ENCODE measurements around the gene SURF4.

DNA sequence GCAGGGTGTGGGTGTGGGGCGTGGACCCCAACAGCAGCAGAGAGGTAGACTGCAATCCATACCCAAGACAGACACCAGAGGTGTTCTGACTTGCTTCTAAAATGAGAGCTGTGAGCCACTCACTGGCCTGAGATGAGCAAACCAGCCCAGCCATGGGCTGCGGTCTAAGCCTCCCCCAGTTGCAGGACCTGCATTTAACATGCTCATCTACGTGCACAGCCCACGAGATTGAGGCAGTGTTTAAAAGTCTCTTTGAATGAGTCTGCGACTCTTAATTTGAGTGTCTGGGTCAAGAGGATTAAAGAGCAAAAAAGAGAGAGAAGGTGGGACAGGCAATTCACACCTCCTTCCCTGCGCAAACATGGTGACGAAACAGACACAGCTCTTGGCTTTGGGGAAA is 5.9 kb downstream of the SURF4 start:
- TF ChIP-seq, protein P1, sequence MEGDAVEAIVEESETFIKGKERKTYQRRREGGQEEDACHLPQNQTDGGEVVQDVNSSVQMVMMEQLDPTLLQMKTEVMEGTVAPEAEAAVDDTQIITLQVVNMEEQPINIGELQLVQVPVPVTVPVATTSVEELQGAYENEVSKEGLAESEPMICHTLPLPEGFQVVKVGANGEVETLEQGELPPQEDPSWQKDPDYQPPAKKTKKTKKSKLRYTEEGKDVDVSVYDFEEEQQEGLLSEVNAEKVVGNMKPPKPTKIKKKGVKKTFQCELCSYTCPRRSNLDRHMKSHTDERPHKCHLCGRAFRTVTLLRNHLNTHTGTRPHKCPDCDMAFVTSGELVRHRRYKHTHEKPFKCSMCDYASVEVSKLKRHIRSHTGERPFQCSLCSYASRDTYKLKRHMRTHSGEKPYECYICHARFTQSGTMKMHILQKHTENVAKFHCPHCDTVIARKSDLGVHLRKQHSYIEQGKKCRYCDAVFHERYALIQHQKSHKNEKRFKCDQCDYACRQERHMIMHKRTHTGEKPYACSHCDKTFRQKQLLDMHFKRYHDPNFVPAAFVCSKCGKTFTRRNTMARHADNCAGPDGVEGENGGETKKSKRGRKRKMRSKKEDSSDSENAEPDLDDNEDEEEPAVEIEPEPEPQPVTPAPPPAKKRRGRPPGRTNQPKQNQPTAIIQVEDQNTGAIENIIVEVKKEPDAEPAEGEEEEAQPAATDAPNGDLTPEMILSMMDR (IDR thresholded peaks at IDR 0.05; ENCODE audit: low read depth, low read length, poor library complexity, severe bottlenecking), result no peak
- no peak for TF ChIP-seq EZH2phosphoT487 (IDR thresholded peaks at IDR 0.05; ENCODE audit: borderline replicate concordance, low read length)
